HG03135 (cell line): ENCODE measurements around the gene RPTOR.
"Not testable (repeated sequence)": the region's sequence is repeated elsewhere in the genome, so short reads cannot be mapped to it uniquely, and the experiment has no call there.

Source experiments
- ATAC-seq: cut with Tn5 transposase; IDR thresholded peaks from one replicate; pipeline ENCODE4 v1.9.1; 2021; ENCODE audit warnings: mild to moderate bottlenecking, moderate library complexity; ENCODE audit not compliant: unreplicated experiment

The RPTOR gene

DNA sequence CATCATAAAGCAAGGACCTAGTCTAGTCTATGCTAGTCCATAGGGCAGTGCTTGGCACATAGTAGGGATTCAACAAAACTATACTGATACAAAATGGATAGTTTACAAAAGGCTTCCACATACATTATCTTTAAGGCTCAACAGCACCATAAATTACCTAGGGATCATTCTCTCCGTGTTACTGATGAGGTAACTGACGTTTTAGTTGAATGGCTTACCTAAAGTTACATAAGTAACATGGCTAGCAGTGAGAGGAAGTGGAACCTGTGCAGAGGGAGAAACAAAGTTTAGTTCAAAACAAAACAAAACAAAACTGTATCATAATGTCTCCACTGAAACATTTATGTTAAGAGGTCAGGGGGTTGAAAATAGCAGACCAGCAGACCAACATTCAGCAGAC is 7.9 kb downstream of the RPTOR start:
- no peak for ATAC-seq

DNA sequence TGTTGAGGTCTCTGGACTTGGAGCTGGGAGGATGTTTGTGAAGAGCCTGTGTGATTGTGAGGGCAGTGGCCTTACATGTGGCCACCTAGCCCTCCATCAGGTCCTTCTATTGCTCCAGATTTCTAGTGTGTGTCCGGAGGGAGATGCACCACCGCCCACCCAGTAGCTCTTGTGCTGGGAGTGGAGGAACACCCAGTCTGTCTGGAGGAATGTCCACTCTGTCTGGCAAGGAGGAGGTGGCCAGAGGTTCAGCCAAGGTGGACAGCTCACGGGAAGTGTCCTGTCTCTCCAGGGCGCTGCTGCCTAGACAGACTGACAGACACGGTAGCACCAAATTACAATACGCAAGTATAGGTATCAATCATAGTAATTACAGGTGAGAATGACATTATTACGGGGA is 10.6 kb downstream of the RPTOR start:
- ATAC-seq: no peak

DNA sequence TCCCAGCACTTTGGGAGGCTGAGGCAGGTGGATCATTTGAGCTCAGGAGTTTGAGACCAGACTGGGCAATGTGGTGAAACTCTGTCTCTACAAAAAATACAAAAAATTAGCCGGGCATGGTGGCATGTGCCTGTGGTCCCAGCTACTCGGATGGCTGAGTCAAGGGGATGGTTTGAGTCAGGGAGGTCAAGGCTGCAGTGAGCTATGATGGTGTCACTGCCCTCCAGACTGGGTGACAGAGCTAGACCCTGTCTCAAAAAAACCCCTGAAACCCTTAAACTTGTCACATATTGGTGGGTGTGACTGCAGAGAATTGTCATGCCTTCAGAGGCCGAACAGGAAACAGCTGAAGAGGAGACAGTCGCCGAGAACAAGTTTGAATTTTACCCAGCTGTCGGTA is 13.4 kb downstream of the RPTOR start:
- ATAC-seq: no peak

DNA sequence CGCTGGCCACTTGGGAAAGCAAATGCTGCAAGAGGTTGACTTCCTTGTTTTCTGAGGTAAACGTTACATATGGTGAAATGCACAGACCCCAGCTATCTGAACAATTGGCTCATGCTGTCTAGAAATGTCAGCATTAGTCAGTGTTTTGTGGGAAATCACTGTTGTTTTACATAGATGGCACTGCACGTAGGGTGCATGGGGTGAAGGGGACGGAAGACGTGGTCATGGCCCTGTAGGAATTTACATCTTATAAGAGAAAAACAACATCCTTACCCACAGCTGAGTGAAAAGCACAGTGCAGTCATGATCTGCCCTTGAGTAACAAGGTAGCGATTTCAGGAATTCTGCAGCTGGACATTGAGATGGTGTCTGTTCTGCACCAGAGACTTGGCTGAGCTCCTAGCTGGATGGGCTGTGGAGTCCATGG is 15.2 kb downstream of the RPTOR start:
- no peak for ATAC-seq

DNA sequence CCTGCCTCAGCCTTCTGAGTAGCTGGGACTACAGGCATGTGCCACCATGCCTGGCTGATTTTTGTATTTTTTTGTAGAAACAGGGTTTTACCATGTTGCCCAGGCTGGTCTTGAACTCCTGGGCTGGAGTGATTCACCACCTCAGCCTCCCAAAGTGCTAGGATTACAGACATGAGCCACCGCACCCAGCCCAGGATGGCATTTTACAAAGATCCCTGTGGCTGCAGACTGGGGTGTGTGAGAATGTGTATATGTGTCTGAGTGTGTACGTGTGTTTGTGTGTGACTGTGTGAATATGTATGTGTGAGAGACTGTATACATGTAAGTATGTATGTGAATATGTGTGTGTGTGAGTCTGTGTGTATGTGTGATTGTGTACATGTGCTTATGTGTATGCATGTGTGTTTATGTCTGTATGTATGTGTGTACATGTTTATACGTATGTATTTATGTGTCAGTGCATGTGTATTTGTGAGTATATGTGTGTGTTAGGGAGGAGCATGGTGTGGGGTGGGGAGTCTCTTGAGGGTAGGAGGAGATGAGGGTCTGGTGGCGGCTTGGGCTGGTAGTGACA is 17.0 kb downstream of the RPTOR start:
- ATAC-seq: no peak

DNA sequence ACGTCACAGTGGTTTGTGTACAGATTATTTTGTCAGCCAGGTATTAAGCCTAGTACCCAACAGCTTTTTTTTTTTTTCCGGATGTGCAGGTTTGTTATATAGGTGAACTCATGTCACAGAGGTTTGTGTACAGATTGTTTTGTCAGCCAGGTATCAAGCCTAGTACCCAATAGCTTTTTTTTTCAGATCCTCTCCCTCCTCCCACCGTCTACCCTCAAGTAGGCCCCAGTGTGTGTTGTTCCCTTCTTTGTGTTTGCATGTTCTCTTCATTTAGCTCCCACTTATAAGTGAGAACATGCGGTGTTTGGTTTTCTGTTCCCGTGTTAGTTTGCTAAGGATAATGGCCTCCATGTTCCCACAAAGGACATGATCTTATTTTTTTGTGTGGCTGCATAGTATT is 19.9 kb downstream of the RPTOR start:
- no peak for ATAC-seq

DNA sequence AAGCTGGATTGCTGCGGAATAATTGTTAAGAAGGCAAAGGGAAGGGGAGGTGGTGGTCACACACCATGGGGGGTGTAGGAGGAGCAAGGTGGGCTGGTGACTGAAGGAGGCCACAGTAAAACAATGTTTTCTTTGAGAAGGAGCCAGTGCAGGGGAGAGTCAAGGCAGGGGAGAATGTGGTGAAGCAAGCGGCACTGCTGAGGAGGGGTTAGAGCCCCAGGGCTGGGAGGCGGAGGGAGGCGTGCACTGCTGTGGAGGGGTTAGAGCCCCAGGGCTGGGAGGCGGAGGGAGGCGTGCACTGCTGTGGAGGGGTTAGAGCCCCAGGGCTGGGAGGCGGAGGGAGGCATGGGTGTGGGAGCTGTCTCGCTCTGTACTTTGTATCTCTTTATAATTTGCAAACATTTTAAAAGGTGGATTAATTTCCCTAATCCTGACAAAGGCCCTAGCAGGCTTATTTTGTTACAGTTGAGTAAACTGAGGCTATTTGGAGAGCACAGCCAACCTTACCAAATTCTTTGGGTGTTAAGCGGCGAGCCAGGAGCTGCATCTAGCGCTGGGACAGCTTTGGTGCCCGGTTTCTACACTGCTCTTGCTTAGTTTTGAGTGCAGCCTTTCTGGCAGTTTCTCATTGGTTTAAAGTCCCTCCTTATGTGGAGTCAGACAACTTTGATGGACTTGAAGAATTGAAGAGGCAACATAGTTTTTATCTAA is 20.9 kb downstream of the RPTOR start:
- no peak for ATAC-seq

DNA sequence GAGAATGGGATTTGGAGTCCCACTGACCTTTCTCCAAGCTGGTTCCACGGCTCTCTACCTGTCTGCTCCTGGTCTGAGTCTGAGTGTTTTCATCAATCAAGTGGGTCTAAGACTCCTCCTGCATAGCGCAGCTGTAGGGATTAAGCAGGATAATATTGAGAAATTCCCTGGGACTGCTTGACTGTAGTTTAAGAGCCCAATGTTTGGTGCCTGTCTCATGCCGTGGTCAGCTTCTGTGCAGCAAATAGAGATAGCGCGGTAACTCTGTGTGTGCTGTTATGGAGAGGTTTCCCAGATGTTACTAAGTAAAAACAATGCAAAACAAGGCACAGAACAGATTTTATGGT is 21.4 kb downstream of the RPTOR start:
- ATAC-seq: no peak

DNA sequence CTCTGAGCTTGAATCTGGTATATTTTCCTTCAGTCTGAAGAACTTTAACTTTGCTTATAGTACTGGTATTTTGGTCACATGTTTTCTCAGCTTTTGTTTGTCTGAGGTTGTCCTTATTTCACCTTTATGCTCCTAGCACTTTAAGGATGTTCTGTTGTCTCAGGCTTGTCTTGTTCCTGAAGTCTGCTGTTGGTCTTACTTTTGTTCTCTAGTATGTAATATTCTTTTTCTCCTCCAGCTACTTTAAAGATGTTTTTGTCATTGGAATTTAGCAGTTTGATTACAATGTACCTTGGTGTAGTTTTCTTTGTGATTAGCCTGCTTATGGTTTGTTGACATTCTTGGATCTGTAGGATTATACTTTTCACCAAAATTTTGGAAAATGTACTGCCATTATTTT is 23.6 kb downstream of the RPTOR start:
- no peak for ATAC-seq

DNA sequence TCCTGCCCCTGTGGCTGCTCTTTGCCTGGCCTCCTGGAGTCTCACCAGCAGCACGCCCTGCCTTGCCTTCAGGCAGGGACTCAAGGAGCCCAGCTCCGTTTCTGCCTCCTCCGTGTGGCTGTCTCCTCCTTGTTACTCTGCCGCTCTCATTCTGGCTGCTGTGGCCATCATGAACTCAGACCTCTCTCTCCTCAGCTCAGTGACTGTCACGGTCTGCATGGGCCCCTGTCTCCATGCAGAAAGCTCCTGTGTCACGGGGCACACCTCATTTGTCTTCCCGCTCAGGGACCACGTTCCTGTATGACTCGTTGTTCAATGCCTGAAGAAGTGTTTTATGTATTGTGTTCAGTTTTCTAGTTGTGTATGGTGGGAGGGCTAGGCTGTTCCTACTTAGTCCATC is 25.3 kb downstream of the RPTOR start:
- no peak for ATAC-seq

DNA sequence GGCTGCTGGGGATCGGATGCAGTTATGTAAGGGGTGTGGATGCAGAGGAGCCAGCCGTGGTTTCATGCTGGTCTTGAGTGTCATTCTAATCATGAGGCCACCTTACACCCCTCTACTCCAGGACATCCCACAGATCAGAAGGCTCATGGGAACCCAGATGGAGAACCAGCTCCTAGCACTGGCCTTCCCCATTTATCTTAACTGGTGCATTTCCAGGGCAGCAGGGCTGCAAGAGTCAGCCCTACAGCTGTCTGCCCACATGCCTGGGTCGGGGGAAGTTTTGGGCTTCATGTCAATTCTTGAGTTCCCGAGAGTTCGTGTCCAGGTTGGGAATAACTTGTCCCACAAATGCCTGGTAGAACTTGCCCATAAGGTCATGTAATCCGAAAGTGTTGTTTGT is 29.1 kb downstream of the RPTOR start:
- no peak for ATAC-seq

DNA sequence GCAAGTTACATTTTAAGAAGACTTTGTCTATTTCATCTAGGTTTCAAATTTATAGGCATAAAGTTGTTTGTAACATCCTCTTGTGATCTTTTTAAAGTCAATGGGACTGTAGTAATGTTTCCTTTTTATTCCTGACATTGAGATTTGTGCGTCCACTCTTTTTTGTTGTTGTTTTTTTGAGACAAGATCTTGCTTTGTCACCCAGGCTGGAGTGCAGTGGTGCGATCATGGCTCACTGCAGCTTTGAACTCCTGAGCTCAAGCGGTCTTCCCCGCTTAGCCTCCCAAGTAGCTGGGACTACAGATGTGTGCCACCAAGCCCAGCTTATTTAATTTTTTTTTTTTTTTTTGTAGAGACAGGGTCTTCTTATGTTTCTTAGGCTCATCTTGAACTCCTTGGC is 29.9 kb downstream of the RPTOR start:
- ATAC-seq: no peak

DNA sequence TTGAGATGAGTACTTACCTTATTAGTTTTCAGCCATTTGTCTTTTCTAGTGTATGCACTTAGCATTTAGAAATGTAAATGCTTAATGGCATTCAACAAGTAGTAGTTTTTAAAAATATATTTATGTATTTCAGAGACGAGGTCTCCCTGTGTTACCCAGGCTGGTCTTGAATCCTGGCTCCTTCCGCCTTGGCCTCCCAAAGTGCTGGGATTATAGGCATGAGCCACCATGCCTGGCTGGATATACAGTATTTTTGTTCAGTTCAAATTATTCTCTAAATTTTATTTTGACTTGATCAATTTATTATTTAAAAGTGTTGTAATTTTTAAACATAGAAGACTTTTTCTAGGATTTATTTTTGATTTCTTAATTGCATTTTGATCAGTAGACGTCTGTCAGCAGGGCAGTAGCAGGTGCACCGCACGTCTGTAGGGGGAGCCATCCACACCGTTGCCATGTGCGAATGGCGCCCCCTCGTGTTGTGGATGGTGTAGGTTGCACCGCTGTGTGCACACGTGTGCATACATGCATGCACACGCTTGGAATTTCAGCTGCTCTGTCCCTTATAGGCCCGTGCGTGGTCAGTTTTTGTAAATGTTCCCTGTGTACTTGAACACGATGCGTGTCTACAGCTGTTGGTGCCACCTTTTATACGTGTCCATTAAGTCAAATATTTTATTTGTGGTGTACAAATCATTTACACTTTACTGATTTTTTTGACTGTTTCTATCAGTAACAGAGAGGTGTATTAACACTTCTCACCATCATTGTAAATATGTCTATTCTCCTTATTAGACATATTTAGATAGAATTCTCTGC is 30.6 kb downstream of the RPTOR start:
- peak; percentile 89 for ATAC-seq

DNA sequence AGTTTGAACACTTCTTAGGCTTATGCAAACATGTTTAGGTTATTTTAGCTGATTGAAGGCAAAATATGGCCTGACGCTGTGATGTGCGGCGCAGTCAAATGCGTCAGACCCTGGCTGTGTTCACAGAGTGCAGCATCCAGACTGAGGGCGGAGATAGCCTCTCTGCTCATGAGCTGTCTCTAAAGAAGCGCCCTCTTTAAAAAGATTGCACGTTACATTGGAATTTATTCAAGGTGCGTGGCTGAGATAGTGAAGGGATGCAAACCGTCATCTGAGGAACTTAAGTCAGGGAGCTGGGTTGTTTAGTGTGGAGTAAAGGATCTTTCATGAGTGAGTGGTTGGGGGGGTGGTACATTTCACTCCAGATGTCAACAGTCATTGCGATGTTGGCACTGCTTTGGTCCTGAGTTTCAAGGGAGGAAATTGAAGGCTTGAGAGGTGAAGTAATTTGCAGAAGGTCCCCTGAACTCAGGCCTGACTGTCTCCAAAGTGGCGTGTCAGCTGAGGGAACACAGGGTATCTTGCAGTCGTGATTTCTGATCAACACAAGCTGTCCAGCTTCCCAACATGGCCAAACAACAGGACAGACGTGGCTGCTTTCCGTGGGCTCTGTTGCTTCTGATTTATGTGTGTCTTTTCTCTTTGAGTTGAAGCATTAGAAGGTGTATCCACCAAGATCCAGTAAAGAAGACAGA is 33.4 kb downstream of the RPTOR start:
- ATAC-seq: no peak

DNA sequence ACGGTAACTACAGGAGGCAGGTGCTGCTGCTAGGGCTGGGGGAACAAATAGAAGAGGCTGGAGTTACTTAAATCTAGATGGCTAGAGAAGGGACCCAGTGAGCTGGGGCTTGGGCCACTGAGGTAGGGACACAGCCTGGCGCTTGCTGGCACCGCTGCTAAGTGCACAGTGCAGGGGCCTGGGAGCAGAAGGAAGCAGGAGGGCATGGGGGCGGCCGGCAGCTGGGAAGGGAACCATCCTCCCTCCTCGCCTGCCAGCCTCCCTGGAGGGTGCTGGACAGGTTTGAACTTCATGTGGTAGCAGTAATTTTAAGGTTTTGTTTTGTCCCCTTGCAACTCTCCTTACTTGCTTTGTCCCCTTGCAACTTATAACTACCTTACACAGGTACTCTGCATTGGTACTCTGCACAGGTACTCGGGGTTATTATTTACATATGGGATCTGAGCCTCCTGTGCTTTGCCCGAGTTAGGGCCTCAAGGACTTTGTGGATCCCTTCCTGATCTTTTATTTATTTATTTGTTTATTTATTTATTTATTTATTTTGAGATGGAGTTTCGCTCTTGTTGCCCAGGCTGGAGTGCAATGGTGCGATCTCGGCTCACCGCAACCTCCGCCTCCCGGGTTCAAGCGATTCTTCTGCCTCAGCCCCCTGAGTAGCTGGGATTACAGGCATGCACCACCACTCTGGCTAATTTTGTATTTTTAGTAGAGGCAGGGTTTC is 34.2 kb downstream of the RPTOR start:
- not testable (repeated sequence) for ATAC-seq

DNA sequence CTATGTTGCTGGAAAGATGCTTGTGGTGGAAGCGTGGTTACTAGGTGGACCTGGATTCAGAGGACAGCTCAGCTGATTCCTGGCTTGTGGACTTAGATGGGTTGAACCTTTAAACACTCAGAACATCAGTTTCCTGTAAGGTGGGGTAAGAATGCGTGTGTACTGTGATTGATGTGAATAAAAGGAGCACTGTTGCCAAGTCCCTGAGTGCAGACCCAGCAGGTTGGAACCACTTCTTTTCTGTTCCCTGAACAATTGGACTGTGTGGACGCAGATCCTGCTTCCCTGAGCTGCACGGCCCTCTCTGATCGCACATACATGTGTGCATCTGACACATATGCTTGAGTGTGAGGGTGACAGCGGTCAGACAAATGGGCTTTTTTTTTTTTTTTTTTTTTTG is 37.5 kb downstream of the RPTOR start:
- no peak for ATAC-seq

DNA sequence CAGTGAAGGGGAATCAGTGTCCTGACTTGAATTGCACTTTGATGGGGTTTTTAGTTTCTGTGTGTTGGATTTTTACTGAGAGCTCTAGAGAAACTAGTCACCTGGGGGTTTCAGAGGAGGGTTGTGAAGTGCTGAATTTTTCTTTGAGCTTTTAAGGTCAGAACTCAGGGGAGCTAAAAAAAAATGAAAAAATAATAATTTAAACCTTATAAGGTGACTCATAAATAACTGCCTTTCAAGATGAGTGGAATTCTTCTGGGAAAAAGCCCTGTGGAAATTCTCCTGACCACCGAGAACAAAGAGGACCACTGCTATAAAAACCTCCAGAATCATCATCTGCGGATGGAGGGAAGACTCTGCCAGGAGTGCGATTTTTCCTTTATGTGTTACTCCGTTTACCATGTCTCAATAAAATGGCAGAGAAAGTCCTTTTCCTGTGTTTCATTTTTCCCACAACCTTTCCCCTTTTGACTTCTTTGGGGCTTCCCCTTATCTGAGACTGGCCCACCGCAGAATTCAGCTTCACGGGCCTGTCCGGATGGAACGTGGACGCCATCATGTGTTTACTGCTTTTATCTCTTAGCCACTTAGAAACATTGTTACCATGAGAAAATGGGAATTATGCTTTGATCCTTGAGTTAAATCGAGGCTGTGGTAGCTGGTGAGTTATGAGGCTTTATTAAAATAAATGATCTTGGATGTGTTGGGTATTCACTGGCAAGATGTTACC is 39.7 kb downstream of the RPTOR start:
- ATAC-seq: no peak

DNA sequence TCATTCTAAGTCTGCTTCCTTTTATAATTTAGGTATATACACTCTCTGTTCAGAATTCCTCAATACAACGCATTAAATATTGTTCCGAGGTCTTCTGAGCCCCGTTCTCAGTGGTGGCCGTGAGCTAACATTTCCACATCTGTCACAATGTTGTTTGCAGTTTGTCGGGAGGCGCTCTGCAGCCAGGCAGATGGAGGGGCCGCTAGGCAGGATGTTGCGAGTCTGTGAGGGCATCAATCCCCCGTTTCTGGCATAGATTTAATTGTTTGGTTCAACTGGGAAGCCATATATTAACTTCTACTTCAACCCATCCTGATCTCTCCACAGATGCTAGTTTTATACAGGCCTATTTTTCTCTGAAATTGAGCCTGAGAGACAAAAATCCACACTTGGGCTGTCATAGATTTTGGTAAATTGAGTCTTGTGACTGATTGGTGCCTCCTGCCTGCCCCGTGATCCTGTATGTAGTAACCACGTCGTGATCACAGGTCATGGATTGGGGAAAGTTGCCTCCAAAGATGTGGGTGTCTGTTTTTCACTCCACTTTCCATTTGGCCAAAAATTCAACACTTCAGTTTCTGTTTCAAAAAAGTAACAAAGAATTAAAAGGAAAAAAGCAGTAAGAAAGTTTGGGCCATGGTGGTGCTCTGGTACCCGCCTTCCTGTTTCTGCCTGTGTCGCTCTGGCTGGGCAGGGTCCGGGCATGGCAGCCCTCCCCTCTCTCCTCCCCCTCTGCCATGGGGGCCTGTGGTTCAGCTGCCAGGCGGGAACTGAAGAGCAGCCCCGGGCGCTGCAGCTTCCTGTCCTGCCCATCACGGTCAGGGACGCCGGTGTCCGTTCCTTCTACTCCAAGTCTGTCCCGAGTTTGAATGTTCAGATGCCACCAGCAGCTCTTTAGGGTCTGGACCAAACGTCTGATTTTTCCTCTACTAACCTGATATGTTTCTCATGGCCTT is 41.5 kb downstream of the RPTOR start:
- ATAC-seq: no peak

DNA sequence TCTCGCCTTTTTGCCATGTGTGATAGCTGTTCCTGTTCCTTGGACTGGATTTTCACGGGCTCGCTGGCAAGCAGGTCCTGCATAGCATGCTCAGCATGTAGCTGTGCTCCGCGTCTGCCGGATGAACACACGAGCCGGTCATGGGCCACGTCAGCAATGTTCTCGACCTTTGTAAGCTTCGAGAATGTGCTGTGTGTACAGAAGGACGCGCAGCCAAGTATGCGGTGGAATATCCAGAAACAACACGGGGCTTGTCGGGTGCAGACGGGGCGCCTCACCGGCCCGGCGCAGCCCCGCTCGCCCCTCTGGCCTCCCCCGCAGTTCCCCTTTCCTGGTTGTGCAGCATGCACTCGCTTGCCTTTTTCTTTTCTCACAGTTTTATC is 42.2 kb downstream of the RPTOR start:
- no peak for ATAC-seq
